Right renal pelvis (tissue), 4 donors: ENCODE results near the gene S100A3. TPM values are rescaled to one million over a fixed set of nuclear protein-coding genes. Genes with fewer than 3 reads are reported as not detected.
"Not testable (repeated sequence)": the region's sequence is repeated elsewhere in the genome, so short reads cannot be mapped to it uniquely, and the experiment has no call there.

Experiments
- DNase-seq, 4 donors: peaks; one replicate each; pipeline ENCODE4 v3.0.0-alpha.2; 2013; ENCODE audit warnings: low read depth in 4 of 4, low spot score in 3 of 4, missing footprints in 1 of 4
- polyA plus RNA-seq, 4 donors: library from polyadenylated mRNA; unstranded; fragments of 120-200 nt; gene quantifications; one replicate each; pipeline ENCODE4 v1.2.1, GENCODE V29; 2013; ENCODE audit not compliant: insufficient read length in 4 of 4

Gene S100A3
- polyA plus RNA-seq, 4 donors: 0.24 to 0.41 (median 0.35) TPM; not detected in 1

- DNase-seq: peak in 1 of 4 donors; percentile 57
These were observed 12.9 kb downstream of the S100A3 start for GRCh38 chr1:153536012-153536670.

GRCh38 chr1:153535242-153536011 lies 13.6 kb downstream of the S100A3 start, which contains the start of gene S100A6:
TSS of gene S100A6 (minus strand) at chr1:153535991. CDS start at chr1:153535339, 652 bp downstream.
- DNase-seq: no peak

- DNase-seq: no peak
These were observed 14.2 kb downstream of the S100A3 start for GRCh38 chr1:153534925-153535241.

GRCh38 chr1:153534226-153534924 lies 14.7 kb downstream of the S100A3 start:
- no peak for DNase-seq

- DNase-seq: no peak
These were observed 15.3 kb downstream of the S100A3 start for GRCh38 chr1:153533689-153534201.

GRCh38 chr1:153532769-153533599 lies 16.1 kb downstream of the S100A3 start:
- peak; percentile 66 to 76 (median 70) for DNase-seq

GRCh38 chr1:153532181-153532580 lies 16.9 kb downstream of the S100A3 start:
- DNase-seq: no peak

GRCh38 chr1:153531638-153532037 lies 17.4 kb downstream of the S100A3 start:
- DNase-seq: no peak

GRCh38 chr1:153527683-153528040 lies 21.4 kb downstream of the S100A3 start:
- no peak for DNase-seq

- no peak for DNase-seq
These were observed 21.9 kb downstream of the S100A3 start for GRCh38 chr1:153527023-153527682.

- no peak for DNase-seq
These were observed 22.9 kb downstream of the S100A3 start for GRCh38 chr1:153526132-153526543.

- DNase-seq: no peak
These were observed 23.9 kb downstream of the S100A3 start for GRCh38 chr1:153525088-153525728.

GRCh38 chr1:153522353-153523048 lies 26.6 kb downstream of the S100A3 start:
- not testable (repeated sequence) for DNase-seq

- not testable (repeated sequence) for DNase-seq
These were observed 27.2 kb downstream of the S100A3 start for GRCh38 chr1:153521808-153522207.

GRCh38 chr1:153520818-153521476 lies 28.1 kb downstream of the S100A3 start:
- no peak for DNase-seq

- not testable (repeated sequence) for DNase-seq
These were observed 28.8 kb downstream of the S100A3 start for GRCh38 chr1:153520137-153520691.

GRCh38 chr1:153519242-153519641 lies 29.8 kb downstream of the S100A3 start:
- no peak for DNase-seq
